DND-41 (cell line): ENCODE measurements around the gene COL23A1.
"Not testable (repeated sequence)": the region's sequence is repeated elsewhere in the genome, so short reads cannot be mapped to it uniquely, and the experiment has no call there.

Experiments used
- EZH2 ChIP-seq: IDR thresholded peaks from 3 replicates; pipeline ENCODE4 v1.6.1; 2012; ENCODE audit warnings: borderline replicate concordance, low read depth, mild to moderate bottlenecking, moderate library complexity, low read length, inconsistent platforms; ENCODE audit not compliant: severe bottlenecking
- TF ChIP-seq, protein P1 (sequence below): IDR thresholded peaks from 2 replicates; pipeline ENCODE4 v1.5.1; 2012; ENCODE audit warnings: borderline replicate concordance, low read length, moderate library complexity, mild to moderate bottlenecking; ENCODE audit not compliant: poor library complexity, severe bottlenecking; ENCODE audit errors: extremely low read depth

GRCh38 chr5:178486878-178487512, 103.2 kb downstream of the COL23A1 start:
- TF ChIP-seq, protein P1, sequence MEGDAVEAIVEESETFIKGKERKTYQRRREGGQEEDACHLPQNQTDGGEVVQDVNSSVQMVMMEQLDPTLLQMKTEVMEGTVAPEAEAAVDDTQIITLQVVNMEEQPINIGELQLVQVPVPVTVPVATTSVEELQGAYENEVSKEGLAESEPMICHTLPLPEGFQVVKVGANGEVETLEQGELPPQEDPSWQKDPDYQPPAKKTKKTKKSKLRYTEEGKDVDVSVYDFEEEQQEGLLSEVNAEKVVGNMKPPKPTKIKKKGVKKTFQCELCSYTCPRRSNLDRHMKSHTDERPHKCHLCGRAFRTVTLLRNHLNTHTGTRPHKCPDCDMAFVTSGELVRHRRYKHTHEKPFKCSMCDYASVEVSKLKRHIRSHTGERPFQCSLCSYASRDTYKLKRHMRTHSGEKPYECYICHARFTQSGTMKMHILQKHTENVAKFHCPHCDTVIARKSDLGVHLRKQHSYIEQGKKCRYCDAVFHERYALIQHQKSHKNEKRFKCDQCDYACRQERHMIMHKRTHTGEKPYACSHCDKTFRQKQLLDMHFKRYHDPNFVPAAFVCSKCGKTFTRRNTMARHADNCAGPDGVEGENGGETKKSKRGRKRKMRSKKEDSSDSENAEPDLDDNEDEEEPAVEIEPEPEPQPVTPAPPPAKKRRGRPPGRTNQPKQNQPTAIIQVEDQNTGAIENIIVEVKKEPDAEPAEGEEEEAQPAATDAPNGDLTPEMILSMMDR: not testable (repeated sequence)
- not testable (repeated sequence) for TF ChIP-seq EZH2
